ENCODE measurements around the gene SULT4A1.

SULT4A1 gene

DNA sequence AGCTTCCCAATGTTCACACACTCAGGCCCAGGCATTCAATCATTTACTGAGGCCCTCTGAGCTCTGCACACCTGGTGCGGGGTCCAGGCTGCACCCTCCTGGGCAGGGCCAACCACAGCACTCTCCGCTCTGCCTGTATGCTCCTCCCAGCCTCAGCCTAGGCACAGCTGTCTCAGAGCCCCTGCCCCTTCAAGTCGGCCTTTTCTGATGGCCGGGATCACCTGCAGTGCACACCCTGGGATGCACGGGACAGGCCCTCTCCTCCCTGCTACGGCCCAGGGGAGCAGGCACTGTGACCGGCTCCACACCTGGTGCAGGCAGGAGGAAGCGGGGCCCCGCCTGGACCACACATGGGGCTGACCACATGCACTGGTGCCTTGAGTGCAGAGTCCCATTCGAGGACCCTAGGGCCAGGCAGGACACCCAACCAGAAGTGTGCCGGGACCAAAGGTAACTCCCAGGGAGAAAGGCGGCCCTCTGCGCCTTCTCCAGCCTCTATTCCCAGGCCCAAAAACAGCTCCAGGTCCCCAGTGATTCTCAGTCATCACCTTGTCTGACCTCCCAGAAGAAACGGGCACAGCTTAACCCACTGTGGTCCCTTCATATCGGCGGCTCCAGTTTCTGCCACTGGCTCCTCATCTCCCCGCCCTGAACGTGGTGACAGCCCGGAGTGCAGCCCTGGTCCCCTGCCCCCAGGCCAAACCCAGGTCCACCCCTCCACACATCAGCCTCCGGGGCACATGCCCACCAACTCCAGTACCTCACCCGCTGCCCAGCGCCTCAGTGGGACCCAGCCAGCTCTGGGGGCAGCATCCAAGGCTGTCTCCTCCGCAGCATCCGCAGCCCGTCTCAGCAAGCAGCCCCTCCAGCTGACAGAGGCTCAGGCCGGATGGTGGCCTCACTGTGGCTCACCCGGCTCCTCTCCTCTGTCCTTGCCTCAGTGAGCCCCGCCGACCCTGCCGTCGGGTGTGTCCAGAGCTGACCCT is 17.5 kb downstream of the SULT4A1 start:
- DNase-seq (ENCODE audit: low read depth): no peak

DNA sequence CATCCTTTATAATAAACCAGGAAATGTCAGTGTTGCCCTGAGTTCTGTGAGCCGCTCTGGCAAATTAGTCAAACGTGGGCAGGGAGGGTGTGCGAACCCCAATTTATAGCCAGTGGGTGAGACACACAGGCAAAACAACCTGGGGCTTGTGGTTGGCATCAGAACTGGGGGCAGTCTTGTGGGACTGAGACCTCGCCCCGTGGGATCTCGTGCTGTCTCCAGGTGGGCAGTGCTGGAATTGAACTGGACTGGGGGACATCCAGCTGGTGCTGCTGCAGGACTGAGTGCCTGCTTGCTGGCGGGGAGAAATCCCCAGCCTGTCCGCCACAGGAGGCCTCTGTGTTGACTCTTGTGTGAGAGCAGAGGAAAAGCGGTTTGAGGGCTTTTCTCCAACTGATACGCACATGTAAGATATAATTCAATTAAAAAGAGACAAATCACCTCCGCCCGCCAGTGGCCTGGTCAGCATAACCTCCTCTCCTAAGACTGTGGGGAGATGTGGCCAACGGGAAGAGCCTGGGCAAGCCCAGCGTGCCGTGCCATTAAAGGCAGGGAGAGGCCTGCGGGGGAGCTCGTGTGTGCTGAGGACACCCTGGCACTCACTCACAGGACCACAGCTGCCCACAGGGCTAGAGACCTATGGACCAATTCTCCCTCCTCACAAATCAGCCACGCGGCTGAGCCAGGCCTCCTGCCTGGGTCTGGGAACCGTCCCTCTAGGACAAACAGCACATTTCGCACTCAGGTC is 18.4 kb downstream of the SULT4A1 start:
- no peak for DNase-seq (ENCODE audit: low read depth)

DNA sequence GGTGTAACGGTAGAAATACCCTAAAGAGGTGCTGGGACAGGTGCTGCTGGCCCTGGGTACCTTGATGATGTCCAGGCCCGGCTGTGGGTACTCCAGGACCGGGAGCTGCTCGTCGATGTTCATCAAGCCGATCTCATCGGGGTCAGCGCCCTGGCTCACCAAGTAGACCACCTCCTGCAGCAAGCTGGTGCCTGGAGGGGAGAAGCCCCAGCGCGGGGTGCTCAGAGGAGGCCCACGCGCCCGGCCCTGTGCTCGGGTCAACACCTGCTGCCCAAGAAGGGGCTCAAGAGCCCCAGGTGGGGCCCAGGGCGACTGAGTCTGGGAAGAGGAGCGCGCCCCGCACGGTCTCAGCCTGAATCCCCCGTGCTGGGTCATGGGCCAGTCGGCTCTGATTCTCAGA is 20.6 kb downstream of the SULT4A1 start:
- DNase-seq (ENCODE audit: low read depth): no peak

DNA sequence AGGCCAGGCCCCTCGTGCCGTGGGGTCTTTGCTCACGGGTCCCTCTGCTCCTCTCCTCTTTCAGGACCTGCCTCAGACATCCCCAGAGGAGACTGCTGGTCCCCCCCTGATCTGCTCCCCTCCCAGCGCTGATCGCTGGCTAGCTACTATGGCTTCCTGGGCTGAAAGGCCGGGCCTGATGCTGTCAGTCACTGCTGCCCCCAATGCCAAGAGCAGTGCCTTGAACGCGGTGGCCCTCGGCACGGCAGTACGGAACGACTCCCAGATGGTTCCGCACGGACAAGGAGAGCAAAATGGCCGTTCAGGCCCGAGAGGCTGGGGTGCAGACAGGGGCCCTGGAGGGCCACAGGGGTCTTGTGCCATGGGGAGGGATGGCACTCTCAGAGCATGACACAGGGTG is 21.5 kb downstream of the SULT4A1 start:
- no peak for DNase-seq (ENCODE audit: low read depth)

DNA sequence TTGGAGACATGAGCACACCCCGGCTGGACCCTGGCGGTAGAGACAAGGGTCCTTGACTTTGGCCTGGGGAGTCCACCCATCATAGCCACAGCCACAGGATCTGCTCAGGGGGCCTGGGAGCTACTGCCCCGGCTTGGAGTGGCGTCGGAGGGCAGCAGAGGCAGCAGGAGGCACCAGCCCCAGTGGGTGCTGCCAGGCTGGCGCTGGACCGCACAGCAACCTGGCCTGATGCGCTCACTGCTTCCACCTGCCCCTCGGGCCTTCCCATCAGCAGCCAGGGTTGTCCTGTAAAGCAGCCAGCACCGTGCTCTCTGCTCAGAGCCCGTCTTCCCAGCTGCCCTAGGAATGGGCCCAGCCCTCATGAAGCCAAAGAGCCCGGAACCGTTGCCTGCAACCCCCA is 21.9 kb downstream of the SULT4A1 start:
- no peak for DNase-seq (ENCODE audit: low read depth)

DNA sequence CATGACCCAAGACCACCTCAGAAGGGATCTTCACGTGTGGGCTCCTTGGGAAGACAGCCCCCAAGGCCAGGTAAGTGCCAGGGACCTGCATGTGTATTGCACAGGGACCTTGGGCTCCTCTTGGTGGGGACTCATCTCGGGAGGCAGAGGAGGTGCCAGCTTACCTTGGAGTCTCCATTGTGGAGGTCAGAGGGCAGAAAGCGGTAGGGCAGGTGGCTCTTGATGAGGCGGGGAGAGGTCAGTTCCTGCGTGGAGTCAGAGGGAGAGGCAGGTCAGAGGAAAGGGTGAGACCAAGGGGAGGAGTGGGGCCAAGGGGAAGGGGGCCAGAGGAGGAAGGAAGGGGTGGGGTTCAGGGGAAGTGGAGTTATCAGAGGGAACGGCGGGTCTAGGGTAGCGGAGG is 22.5 kb downstream of the SULT4A1 start:
- no peak for DNase-seq (ENCODE audit: low read depth)

DNA sequence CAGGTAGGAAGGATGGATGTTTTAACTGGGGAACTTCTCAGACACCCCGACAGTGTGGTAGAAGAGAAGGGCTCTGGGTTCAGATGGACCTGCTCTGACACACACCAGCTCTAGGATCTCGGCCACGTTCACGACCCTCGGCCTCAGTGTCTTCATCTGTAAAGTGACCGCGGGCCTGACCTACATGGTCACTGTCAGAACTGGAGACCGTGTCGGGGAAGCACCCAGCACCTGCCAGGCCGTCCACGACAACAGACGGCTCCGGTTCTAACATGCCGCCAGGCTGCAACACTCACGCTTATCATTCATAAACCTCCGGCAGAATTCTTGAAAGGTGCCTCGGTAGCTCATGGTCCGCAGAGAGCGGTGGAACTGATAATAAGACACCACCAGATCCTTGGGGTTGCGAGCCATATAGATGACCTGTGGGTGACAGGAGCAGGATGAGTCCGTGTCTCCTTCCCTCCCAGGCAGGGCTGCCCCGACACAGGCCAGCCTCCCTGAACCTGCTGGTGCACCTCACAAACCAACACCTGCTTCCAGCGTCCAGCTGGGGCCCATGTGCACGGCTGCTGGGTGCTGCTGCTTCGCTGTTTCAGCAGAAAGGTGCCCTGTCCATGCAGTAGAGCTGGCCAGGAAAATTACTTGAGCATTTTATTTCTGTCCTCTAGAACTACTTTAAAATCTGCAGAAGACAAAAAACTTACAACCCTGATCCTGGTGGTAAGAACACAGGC is 23.6 kb downstream of the SULT4A1 start:
- DNase-seq (ENCODE audit: low read depth): no peak

DNA sequence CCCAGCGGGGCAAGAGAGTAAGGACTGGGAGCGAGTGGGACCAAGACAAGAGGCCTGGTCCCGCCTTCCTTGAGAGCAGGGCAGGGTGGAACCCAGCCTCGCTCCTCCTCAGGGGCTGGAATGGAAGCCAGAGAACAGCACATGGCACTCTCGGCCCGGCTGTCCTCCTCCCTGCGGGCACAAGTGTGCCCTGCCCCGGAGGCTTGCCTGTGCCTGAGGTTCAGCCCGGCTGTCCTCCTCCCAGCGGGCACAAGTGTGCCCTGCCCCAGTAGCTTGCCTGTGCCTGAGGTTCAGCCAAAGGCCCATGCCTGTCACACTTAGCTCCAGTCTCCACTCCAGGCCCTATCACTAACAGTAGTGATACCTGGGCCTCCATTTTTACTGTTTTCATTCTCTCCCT is 24.2 kb downstream of the SULT4A1 start:
- no peak for DNase-seq (ENCODE audit: low read depth)

DNA sequence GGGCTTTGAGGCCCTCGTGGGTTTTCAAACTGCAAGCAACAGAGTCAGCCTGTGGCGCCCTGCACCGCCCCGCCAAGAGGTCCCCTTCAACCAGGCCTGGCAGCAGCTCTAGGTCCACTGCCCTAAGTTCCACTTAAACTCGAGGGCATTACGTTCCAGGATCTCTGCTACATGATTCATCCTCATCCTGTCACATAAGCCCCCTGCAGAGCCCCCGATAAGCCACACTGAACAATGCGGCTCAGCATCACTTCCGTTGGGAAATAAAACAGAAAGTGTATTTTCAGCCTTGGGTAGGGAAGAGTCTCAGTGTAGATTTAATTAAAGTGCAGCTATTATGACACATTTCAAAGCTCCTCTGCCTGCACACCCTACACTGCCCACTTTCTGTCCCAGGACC is 24.6 kb downstream of the SULT4A1 start:
- no peak for DNase-seq (ENCODE audit: low read depth)

DNA sequence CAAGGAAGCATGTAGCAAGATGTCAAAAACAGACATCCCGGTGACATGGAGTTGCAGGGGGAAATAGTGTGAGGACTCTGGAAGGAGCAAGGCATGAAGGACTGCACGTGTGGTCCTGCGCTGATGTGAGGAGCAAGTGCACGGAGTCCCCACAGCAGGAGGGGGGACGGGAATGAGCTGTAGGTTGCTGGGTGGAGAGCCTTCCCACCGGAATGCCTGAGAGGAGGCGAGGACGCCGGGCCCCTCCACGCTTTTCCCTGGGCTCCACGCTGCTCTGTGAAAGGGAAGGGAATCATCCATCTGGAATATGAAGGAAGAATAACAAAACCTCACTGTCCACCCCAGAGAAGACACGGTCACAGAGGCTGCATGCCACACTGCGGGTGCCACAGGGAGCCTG is 26.6 kb downstream of the SULT4A1 start:
- no peak for DNase-seq (ENCODE audit: low read depth)

DNA sequence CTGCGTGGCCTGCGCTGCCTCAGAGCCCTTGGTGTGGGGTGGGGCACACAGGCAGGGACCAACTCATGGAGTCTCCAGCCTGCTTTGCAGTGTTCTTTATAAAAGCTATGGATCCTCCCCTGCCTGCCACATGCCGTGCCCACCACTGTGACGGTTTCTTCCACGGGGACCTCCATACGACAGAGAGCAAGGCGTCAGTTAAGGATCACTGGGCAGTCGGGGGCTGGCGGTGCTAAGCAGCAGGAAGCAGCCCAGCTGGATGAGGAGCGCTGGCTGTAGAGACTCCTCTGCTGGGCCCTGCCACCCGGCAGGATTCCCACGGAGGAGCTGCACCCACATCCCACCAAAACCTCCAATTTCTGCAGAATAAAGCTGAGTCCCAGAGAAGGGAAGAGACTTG is 27.1 kb downstream of the SULT4A1 start:
- no peak for DNase-seq (ENCODE audit: low read depth)

DNA sequence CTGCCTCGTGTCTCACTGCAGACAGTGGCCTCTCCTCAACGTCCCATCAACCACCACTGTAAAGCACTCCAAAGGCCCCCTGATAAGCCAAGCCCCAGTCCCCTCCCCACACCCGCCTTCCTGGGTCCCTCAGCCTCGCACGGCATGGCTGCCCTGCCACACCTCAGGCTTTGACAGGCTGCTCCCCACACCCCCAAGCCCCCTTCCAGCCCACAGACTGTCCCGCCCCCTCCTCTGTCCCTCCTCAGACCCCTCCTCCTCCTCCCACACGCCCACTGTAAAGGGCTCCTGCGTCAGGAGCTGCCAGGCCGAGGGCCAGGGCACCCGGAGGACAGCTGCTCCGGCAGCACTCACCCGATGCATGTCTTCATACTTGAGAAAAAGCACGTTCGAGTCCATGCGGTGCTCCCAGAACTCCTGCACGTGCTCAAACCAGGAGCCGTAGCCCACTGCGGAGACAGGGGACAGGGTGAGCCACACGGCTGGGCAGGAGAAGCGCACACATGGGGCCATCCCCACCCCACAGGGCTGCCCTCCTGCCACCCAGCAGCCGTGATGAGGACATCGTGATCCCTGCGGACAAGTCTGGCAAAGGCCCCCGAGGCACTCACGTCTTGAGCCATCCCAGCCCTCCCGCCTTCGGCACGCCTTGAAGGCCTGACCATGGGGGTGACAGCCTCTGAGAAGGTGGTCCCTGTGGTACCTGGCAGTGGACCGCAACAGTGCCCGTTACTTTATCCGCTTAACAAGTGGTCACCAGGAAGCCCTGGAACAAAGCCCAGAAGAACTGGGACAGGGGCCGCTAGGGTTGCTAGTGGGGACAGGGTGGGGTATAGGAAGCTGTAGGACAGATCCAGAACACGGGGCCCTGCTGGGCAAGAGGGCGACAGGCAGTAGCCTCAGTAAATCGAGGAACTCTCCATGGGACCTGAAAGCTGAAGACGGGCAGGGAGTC is 28.8 kb downstream of the SULT4A1 start:
- DNase-seq (ENCODE audit: low read depth): no peak

DNA sequence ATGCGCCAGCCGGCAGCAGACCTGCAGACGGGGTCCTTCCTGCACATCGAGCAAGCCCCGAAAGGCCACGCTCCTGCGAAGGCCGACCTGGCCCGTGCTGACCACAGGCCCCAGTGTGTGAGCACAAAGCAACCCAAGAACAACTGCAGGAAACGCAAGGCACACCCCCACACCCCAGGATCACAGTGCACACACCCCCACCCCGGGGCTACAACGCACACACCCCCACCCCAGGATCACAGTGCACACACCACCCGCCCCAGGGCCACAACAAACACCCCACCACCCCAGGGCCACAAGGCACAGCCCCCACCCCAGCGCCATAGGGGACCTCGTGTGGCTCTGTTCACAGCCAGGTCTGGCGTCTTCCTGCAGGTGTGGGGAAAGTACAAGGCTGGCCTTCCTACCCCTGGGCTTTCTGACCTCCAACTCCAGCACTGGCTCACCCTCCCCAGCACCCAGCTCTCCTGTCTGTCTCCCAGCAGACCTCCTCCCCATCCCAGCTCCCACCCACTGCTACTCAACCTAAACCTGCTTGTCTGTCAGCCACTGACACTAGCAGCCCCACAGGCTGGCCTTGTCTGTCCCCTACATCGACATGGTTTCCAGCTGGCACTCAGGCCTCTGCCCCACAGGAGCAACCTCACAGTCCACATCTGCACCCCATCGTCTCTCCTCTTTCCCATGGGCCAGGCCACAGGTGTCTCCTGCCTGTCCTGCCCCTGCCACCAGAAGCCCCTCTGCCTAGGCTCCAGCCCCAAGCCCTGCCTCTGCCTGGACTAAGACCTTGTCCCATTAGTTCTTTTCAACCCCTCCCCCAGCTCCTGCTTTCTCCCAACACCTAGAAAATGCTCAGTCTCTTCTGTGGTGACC is 29.7 kb downstream of the SULT4A1 start:
- no peak for DNase-seq (ENCODE audit: low read depth)

DNA sequence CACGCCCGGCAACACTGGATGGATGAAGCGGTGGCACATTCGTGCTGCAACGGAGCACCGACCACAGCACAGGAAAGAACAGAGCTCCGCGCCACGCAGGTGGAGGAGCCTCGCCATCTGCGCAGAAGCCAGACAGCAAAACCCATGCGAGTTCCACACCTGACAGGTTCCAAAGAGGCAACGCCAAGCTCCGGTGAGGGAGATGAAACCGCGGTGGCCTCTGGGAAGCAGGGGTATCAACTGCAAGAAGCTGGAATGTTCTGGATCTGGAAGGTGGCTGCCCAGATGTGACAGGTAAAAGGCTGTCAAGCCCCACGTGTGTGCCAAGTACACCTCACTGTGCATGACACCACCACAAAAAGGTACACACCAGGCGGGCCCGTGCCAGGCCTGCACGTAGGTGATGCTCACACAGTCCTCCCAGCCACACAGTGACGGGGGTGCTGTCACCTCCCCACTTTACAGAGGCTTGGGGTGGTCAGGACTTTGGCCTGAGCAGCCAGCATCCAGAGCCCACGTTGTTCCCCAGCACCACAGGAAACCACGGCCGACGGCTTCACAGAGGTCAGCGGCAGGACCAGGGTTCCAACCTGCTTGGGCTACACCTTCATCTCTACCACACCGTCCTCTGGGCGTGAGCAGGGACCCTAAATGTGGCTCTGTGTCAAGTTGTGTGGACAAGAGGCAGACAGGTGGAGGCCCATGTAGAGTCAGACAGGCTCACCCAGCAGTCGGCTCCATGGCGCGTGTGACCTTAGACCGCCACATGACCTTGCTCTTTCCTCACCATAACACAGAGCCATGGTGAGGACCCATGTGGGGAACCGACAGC is 30.5 kb downstream of the SULT4A1 start:
- no peak for DNase-seq (ENCODE audit: low read depth)

DNA sequence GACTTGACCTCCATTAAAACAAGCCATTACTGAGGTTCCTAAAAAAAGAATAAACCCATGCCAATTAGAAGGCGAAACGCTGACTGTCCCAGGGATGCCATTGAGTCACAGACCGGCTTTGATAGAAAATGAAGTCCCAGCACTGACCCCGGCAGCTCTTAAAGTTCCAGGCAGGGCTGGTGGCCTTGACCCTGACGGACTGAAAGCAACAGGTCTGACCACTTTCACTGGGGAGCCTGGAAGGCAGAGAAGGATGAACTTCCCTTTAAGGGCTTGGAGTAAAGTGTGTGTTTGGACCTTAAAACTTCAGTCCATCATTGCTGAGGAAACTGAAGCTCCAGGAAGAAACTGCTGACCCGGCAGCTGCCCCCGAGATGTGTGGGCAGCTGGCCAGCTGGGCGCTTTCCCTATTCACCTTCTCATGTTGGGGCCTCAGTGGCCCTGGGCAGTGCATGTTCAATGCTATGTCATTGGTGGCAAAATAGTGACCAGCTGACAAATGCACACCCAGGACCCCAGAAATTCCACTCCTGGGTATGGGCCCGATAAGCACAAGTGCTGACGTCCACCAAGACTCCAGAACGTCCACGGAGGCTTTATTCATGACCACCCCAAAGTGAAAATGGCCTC is 31.3 kb downstream of the SULT4A1 start:
- DNase-seq (ENCODE audit: low read depth): no peak

DNA sequence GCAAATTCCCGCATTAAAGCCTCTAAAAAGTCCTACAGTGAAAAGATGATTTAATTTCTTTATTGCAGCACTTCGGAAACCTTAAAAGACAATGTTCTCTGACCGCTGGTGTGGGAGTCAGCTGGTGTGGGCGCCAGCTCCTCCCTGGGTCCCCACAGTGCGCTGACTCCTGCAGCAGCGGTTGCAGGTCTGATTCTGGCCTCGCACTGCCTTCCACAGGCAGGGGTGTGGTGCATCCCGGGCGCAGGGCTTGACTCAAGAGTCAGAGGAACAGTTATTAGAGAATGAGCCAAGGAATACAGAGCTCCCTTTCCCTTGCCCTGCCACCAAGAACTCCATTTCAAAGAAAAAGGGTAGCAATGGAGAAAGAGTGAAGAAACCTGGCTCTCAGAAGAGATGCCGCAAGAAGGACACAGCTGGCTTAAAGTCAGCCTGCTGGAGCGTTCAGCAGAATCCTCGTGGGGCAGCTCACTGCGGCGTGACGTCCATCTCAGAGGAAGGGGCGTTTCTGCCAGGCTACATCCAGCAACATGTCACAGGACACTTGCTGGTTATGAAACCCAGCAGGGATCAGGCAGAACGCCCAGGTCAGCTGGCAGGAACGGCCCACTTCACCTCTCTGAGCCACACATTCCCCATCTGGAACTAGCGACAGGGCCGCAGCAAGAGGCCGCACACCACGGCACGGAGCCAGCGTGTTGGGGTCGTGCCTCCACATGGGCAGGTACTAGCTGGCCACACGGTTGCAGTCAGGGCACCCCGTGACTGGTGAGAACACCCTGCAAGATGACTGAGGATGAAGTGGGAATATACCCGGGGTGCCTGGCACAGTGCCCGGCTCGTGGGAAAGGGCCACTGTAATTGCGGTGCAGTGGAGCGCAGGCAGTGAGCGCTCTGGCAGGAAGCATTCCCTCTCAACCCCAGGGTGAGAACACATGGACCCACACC is 32.1 kb downstream of the SULT4A1 start:
- peak; percentile 27 for DNase-seq (ENCODE audit: low read depth)

DNA sequence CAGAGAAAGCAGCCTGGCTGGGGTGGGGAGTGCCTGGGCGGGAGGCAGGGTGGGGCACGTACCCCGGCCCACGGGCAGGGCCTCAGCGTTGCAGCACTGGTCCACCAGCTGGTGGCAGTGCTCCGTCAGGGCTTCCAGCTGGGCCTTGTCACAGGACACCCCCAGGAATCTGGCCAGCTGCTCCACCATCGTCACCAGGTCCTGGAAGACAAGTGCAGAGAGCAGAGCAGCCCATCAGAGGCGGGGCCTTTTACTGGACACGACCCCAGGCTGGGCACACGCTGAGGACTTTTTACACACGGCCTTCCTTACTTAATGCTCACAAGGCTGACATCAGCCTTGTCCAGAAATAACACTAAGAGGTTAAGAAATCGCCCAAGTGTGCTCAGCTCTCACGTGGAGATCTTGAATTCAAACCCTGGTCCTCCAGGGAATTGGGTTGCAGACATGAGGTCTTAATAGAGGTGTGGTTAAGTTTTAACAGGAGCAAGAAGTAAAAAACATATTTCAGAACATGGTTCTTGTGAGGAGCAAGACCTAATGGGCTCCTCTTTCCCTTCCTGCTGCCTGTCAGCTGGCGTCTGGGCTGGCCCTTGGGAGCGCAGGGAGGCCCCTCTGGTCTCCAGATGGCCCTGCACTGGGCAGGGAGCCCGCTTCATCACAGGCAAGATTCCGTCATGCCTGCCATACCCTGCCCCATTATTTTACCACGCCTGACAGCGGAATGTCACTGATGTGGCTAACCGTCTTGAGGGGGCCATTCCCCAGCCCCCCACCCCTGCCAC is 33.1 kb downstream of the SULT4A1 start:
- DNase-seq (ENCODE audit: low read depth): peak; percentile 67
